IMR-90 (cell line): Measurements from ENCODE around the gene HOXD12. TPM values are rescaled to one million over a fixed set of nuclear protein-coding genes. Genes with fewer than 3 reads are reported as not detected.

Experiments used
- ATAC-seq: fragments of 200-7000 bp; cut with Tn5 transposase; 2 replicates; pipeline ENCODE4 v1.9.1; 2020; ENCODE audit warnings: low read depth, mild to moderate bottlenecking, moderate library complexity
- BruUV-seq: library from RNA; stranded (reverse); fragments of 400-500 nt; replicated peaks from 2 replicates; lab custom pipeline; 2021; lab: Mats Ljungman, UMichigan
- CTCF ChIA-PET: fragments of 300-600 bp; formaldehyde crosslinking; extraction: SDS; loops from one replicate; lab custom pipeline; 2021; ENCODE audit warnings: antibody characterized with exemption; lab: Yijun Ruan, JAX
- POLR2A ChIA-PET: fragments of 300-600 bp; sonication (Branson Sonifier 250); formaldehyde crosslinking; loops from one replicate; lab custom pipeline; 2022; ENCODE audit warnings: antibody characterized with exemption; ENCODE audit not compliant: unreplicated experiment; lab: Charles Lee
- DNase-seq: peaks from one replicate; pipeline ENCODE4 v3.0.0; 2013
- H2AFZ ChIP-seq: replicated peaks from 2 replicates; pipeline ENCODE3; 2013; ENCODE audit warnings: low read length, mild to moderate bottlenecking; ENCODE audit not compliant: poor library complexity
- H2AK5ac ChIP-seq: 2 replicates; pipeline ENCODE4 v1.6.1; 2013; ENCODE audit warnings: low read depth, low read length, inconsistent platforms
- H2AK9ac ChIP-seq: replicated peaks from 2 replicates; pipeline ENCODE3; 2013; ENCODE audit warnings: mild to moderate bottlenecking, low read depth, low read length, moderate library complexity; ENCODE audit not compliant: poor library complexity
- H2BK120ac ChIP-seq: 2 replicates; pipeline ENCODE4 v1.6.1; 2013; ENCODE audit warnings: low read depth, low read length, inconsistent platforms
- H2BK15ac ChIP-seq: 3 replicates; pipeline ENCODE4 v1.6.1; 2013; ENCODE audit warnings: low read depth, low read length, inconsistent platforms
- H2BK20ac ChIP-seq: 2 replicates; pipeline ENCODE4 v1.6.1; 2013; ENCODE audit warnings: low read depth, mild to moderate bottlenecking, inconsistent platforms, low read length, moderate library complexity
- H2BK5ac ChIP-seq: 2 replicates; pipeline ENCODE4 v1.6.1; 2013; ENCODE audit warnings: mild to moderate bottlenecking, low read depth, low read length, inconsistent platforms; ENCODE audit not compliant: poor library complexity, severe bottlenecking
- H3K14ac ChIP-seq: replicated peaks from 2 replicates; pipeline ENCODE4 v1.6.1; 2013; ENCODE audit warnings: low read depth, low read length, inconsistent platforms
- H3K18ac ChIP-seq: 2 replicates; pipeline ENCODE4 v1.6.1; 2013; ENCODE audit warnings: low read depth, low read length, control low read depth
- H3K23ac ChIP-seq: 2 replicates; pipeline ENCODE4 v1.6.1; 2013; ENCODE audit warnings: low read depth, low read length, inconsistent platforms
- H3K27ac ChIP-seq: 2 replicates; pipeline ENCODE4 v1.5.1; 2013; ENCODE audit warnings: mild to moderate bottlenecking, control low read depth, low read length; ENCODE audit not compliant: insufficient read depth
- H3K27me3 ChIP-seq: 2 replicates; pipeline ENCODE4 v1.6.1; 2013; ENCODE audit warnings: low read length; ENCODE audit not compliant: control insufficient read depth, insufficient read depth
- H3K36me3 ChIP-seq: 2 replicates; pipeline ENCODE4 v1.6.1; 2013; ENCODE audit warnings: low read length, mixed read lengths; ENCODE audit not compliant: control insufficient read depth, insufficient read depth
- H3K4ac ChIP-seq: 2 replicates; pipeline ENCODE4 v1.6.1; 2013; ENCODE audit warnings: low read depth, low read length, inconsistent platforms
- H3K4me1 ChIP-seq: 2 replicates; pipeline ENCODE4 v1.6.1; 2013; ENCODE audit warnings: low read length, mixed read lengths; ENCODE audit not compliant: control insufficient read depth, insufficient read depth
- H3K4me2 ChIP-seq: 2 replicates; pipeline ENCODE4 v1.6.1; 2013; ENCODE audit warnings: low read depth, mild to moderate bottlenecking, control low read depth, low read length, moderate library complexity
- H3K4me3 ChIP-seq: 2 replicates; pipeline ENCODE4 v1.5.1; 2013; ENCODE audit warnings: low read depth, mild to moderate bottlenecking, control low read depth, low read length, moderate library complexity; ENCODE audit not compliant: insufficient read depth
- H3K56ac ChIP-seq: 2 replicates; pipeline ENCODE4 v1.6.1; 2013; ENCODE audit warnings: low read length, inconsistent platforms; ENCODE audit not compliant: insufficient read depth; ENCODE audit errors: extremely low read depth
- H3K79me1 ChIP-seq, 2 experiments: 2 replicates each; pipeline ENCODE4 v1.6.1; 2013; ENCODE audit warnings: low read length in 2 of 2, inconsistent platforms in 1 of 2, low read depth in 1 of 2
- H3K9ac ChIP-seq: 2 replicates; pipeline ENCODE4 v1.6.1; 2013; ENCODE audit warnings: low read depth, low read length, control low read depth
- H3K9me1 ChIP-seq: 2 replicates; pipeline ENCODE4 v1.6.1; 2013; ENCODE audit warnings: low read length, inconsistent platforms; ENCODE audit not compliant: insufficient read depth
- H3K9me3 ChIP-seq: 2 replicates; pipeline ENCODE4 v1.6.1; 2013; ENCODE audit warnings: low read length; ENCODE audit not compliant: control insufficient read depth, insufficient read depth
- H4K20me1 ChIP-seq: 2 replicates; pipeline ENCODE4 v1.6.1; 2013; ENCODE audit warnings: low read length, inconsistent platforms; ENCODE audit not compliant: insufficient read depth
- H4K5ac ChIP-seq: 2 replicates; pipeline ENCODE4 v1.6.1; 2013; ENCODE audit warnings: mild to moderate bottlenecking, low read depth, low read length, control low read depth
- H4K8ac ChIP-seq, 2 experiments: 2 replicates each; pipeline ENCODE4 v1.6.1; 2013; ENCODE audit warnings: low read depth in 2 of 2, low read length in 2 of 2, control low read depth in 1 of 2, inconsistent platforms in 1 of 2
- H4K91ac ChIP-seq: 2 replicates; pipeline ENCODE4 v1.6.1; 2013; ENCODE audit warnings: low read depth, low read length, inconsistent platforms; ENCODE audit not compliant: insufficient read depth
- POLR2A ChIP-seq: IDR thresholded peaks from 2 replicates; pipeline ENCODE4 v1.6.1; 2012; ENCODE audit warnings: mild to moderate bottlenecking, low read depth, low read length
- WGBS, 2 experiments: methylation state at CpG; one replicate each; pipeline versions ENCODE4 v1.1.5 to v1.1.7; 2013; ENCODE audit warnings: missing lambda C conversion rate in 2 of 2; ENCODE audit not compliant: insufficient read length in 1 of 2; ENCODE audit errors: extremely low coverage in 2 of 2; 5-methylcytosine and 5-hydroxymethylcytosine counted together
- dilution Hi-C: fragments of 300-500 bp; cut with HindIII; formaldehyde crosslinking; loops from one replicate; pipeline ENCODE4 v1.14.3; 2018; ENCODE audit warnings: low sequenced_read_pairs; ENCODE audit not compliant: unreplicated experiment
- in situ Hi-C: fragments of 300-500 bp; cut with MboI; formaldehyde crosslinking; loops from 3 replicates; pipeline ENCODE4 v1.14.3; 2019; ENCODE audit warnings: low sequenced_read_pairs, inconsistent platforms, mixed read lengths
- intact Hi-C: fragments of 100-400 bp; cut with micrococcal nuclease; formaldehyde crosslinking; loops from 2 replicates; pipeline ENCODE4 v1.10.0; 2022
- polyA plus RNA-seq, 3 experiments: library from polyadenylated mRNA; depleted of rRNA; stranded (reverse); fragments of >200 nt; gene quantifications; 2 replicates each; pipeline ENCODE4 v1.2.3, GENCODE V29; 2012; ENCODE audit warnings: low replicate concordance in 1 of 3
- total RNA-seq: library from RNA; depleted of rRNA; stranded (reverse); fragments of >200 nt; gene quantifications from 2 replicates; pipeline ENCODE4 v1.2.3, GENCODE V29; 2012

Gene HOXD12
- total and polyA plus RNA-seq, 2 of the 4 experiments (the other 2 are of a cell fraction), result not detected

DNA sequence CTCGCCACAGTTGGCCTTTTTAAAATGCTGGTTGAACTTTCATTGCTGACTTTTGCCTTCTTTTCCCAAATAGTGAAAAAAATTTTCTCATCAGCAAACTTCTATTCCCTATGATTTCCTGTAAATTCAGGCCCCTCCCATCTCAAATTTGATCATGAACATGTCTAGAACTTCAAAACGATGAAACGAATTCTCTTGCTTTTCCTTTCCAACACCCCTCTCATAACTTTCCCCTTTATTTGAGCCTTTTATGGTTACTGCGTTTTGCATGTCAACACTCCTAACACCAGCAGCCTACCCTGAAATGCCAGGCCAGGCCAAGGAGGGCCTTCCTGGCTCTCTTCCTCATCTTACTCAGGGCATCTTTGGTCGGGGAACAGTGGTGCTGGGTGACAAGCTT is 8.7 kb upstream of the HOXD12 start:
- Histone ChIP-seq H2BK20ac (no peak overlapping the region), H3K4me3 (no peak overlapping the region), H2BK15ac (no peak overlapping the region), H2AK9ac (no peak overlapping the region), H4K91ac (no peak overlapping the region), H3K56ac (no peak overlapping the region), H3K27me3 (peaks cover 85% of the 10 kb centered on the region), H3K9me3 (peaks cover 10% of the 10 kb centered on the region), H3K4me1 (no peaks in the 10 kb centered on the region), H2BK120ac (no peak overlapping the region), H2BK5ac (no peak overlapping the region), H3K23ac (no peak overlapping the region), H3K79me1 (no peaks in the 10 kb centered on the region), H3K9ac (no peak overlapping the region), H4K8ac (no peak overlapping the region), H3K9me1 (no peaks in the 10 kb centered on the region), H3K4me2 (no peak overlapping the region), H3K18ac (no peak overlapping the region), H3K14ac (no peak overlapping the region), H2AK5ac (no peak overlapping the region), H3K4ac (no peak overlapping the region), H2AFZ (no peak overlapping the region), H4K5ac (no peak overlapping the region), H3K36me3 (no peaks in the 10 kb centered on the region), H3K27ac (no peak overlapping the region), H4K20me1 (no peaks in the 10 kb centered on the region)
- dilution Hi-C loops (no loop called here), intact Hi-C loops (loop anchor here (10.0 kb wide), 1 partner anchor 1386 kb away; no protein-coding TSS in a partner anchor), in situ Hi-C loops (loop anchor here (10.0 to 25.0 kb wide), 4 partner anchors 406 to 1354 kb away; no protein-coding TSS in a partner anchor)
- no peak for TF ChIP-seq POLR2A
- 8% methylated on average over 2 of the region's 5 CpGs; no CpG with 5 or more reads in 1 of the 2 experiments for WGBS, 2 experiments
- BruUV-seq, result no TSS peak
- ChIA-PET POLR2A (no interaction called here), CTCF (no interaction called here)
- no peak for ATAC-seq
- DNase-seq, result no peak
